Testis (tissue), 2 donors: ENCODE measurements around the gene MAGEF1.

Experiments
- POLR2A ChIP-seq: fragments of 450-650 bp; IDR thresholded peaks from one replicate; pipeline ENCODE4 v1.6.1; 2017; ENCODE audit warnings: antibody characterized with exemption, mild to moderate bottlenecking, moderate library complexity
- TF ChIP-seq, protein P1 (sequence below), 3 experiments: fragments of 450-650 bp in 2 of 3; fragments of 200-600 bp in 1 of 3; sonication (generic) in 1 of 3; IDR thresholded peaks; one replicate each; pipeline ENCODE4 v1.5.1; 2016 to 2019; ENCODE audit warnings: antibody characterized with exemption in 3 of 3, mild to moderate bottlenecking in 2 of 3, moderate library complexity in 1 of 3

DNA sequence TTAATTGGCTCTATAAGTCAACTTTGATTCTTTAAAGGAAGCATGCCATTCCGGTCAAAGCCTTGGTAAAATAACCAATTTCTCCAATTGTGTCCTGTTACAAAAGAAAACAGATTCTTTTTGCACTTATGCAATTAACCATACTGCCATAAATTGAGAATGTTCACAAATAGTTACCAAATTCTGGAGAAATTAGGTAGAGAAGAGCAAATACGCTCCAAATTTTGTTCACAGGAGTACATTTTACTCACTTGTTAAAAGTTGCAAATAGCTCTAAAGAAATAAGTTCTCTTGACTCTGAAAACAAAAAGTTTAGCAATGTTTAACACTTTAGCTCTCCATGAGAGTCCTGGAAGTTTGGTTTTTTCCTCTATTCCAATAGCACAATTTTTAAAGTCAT is 11.1 kb downstream of the MAGEF1 start:
- TF ChIP-seq, protein P1, sequence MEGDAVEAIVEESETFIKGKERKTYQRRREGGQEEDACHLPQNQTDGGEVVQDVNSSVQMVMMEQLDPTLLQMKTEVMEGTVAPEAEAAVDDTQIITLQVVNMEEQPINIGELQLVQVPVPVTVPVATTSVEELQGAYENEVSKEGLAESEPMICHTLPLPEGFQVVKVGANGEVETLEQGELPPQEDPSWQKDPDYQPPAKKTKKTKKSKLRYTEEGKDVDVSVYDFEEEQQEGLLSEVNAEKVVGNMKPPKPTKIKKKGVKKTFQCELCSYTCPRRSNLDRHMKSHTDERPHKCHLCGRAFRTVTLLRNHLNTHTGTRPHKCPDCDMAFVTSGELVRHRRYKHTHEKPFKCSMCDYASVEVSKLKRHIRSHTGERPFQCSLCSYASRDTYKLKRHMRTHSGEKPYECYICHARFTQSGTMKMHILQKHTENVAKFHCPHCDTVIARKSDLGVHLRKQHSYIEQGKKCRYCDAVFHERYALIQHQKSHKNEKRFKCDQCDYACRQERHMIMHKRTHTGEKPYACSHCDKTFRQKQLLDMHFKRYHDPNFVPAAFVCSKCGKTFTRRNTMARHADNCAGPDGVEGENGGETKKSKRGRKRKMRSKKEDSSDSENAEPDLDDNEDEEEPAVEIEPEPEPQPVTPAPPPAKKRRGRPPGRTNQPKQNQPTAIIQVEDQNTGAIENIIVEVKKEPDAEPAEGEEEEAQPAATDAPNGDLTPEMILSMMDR (IDR thresholded peaks at IDR 0.05): no peak
- no peak for TF ChIP-seq POLR2A
